Parathyroid adenoma (tissue), 2 donors: ENCODE measurements around the gene PSMC3.

Source experiments
- H2AFZ ChIP-seq: fragments of 300-600 bp; sonication (generic); one replicate; pipeline ENCODE4 v1.7.0; 2017; ENCODE audit warnings: antibody characterized with exemption, mild to moderate bottlenecking
- H3K27ac ChIP-seq: fragments of 300-600 bp; sonication (generic); one replicate; pipeline ENCODE4 v1.7.0; 2017
- H3K27me3 ChIP-seq: fragments of 300-600 bp; sonication (generic); one replicate; pipeline ENCODE4 v1.7.0; 2017; ENCODE audit warnings: low read length; ENCODE audit not compliant: control insufficient read depth, insufficient read depth
- H3K36me3 ChIP-seq: fragments of 300-600 bp; sonication (generic); one replicate; pipeline ENCODE4 v1.7.0; 2017; ENCODE audit warnings: low read length; ENCODE audit not compliant: control insufficient read depth, insufficient read depth
- H3K4me1 ChIP-seq: fragments of 300-600 bp; sonication (generic); one replicate; pipeline ENCODE4 v1.7.0; 2017; ENCODE audit warnings: control low read depth
- H3K4me2 ChIP-seq: fragments of 300-600 bp; sonication (generic); one replicate; pipeline ENCODE4 v1.7.0; 2017; ENCODE audit warnings: low read length
- H3K4me3 ChIP-seq: fragments of 300-600 bp; sonication (generic); one replicate; pipeline ENCODE4 v1.7.0; 2017; ENCODE audit warnings: low read depth, low read length
- H3K79me2 ChIP-seq: fragments of 300-600 bp; sonication (generic); one replicate; pipeline ENCODE4 v1.7.0; 2017; ENCODE audit warnings: control low read depth
- H3K9ac ChIP-seq: fragments of 300-600 bp; sonication (generic); one replicate; pipeline ENCODE4 v1.7.0; 2017; ENCODE audit warnings: mild to moderate bottlenecking
- H3K9me3 ChIP-seq: fragments of 300-600 bp; sonication (generic); one replicate; pipeline ENCODE4 v1.7.0; 2017; ENCODE audit warnings: low read length; ENCODE audit not compliant: control insufficient read depth
- CTCF ChIP-seq: fragments of 300-600 bp; sonication (generic); IDR thresholded peaks from one replicate; pipeline ENCODE4 v1.7.0; 2017; ENCODE audit warnings: antibody characterized with exemption, mild to moderate bottlenecking
- donor health status: primary hyperparathyroidism.

PSMC3 gene

GRCh38 chr11:47403135-47403534 is 23.1 kb downstream of the PSMC3 start:
- no peak for TF ChIP-seq CTCF
- H3K9ac ChIP-seq = no peak overlapping the region
- no peak overlapping the region for H3K4me3 ChIP-seq
- H2AFZ ChIP-seq = no peak overlapping the region
- no peak overlapping the region for H3K4me2 ChIP-seq
- no peaks in the 10 kb centered on the region for H3K27me3 ChIP-seq
- H3K79me2 ChIP-seq = no peaks in the 10 kb centered on the region
- no peaks in the 10 kb centered on the region for H3K36me3 ChIP-seq
- H3K27ac ChIP-seq = no peak overlapping the region
- H3K4me1 ChIP-seq = peaks cover 20% of the 10 kb centered on the region
- no peaks in the 10 kb centered on the region for H3K9me3 ChIP-seq

- no peak for TF ChIP-seq CTCF
- peak overlapping the region; percentile 84 for H3K27ac ChIP-seq
- no peaks in the 10 kb centered on the region for H3K79me2 ChIP-seq
These were observed 25.4 kb downstream of the PSMC3 start for GRCh38 chr11:47400768-47401279.

GRCh38 chr11:47399860-47400767 is 26.1 kb downstream of the PSMC3 start:
- peak overlapping the region; percentile 22 for H3K4me3 ChIP-seq
- no peak overlapping the region for H3K9ac ChIP-seq
- no peaks in the 10 kb centered on the region for H3K9me3 ChIP-seq
- H3K27ac ChIP-seq = peak overlapping the region; percentile 84
- no peaks in the 10 kb centered on the region for H3K36me3 ChIP-seq
- no peaks in the 10 kb centered on the region for H3K79me2 ChIP-seq
- peaks cover 11% of the 10 kb centered on the region for H3K4me1 ChIP-seq
- TF ChIP-seq CTCF = no peak
- H3K27me3 ChIP-seq = no peaks in the 10 kb centered on the region
- H2AFZ ChIP-seq = peak overlapping the region; percentile 81
- peak overlapping the region; percentile 67 for H3K4me2 ChIP-seq

More at GRCh38 chr11:47400768-47401279, 25.4 kb downstream of the PSMC3 start:
- Histone ChIP-seq H3K4me3 (no peak overlapping the region), H3K9me3 (no peaks in the 10 kb centered on the region), H3K36me3 (no peaks in the 10 kb centered on the region), H3K9ac (no peak overlapping the region), H2AFZ (peak overlapping the region; percentile 81), H3K4me1 (peaks cover 11% of the 10 kb centered on the region), H3K27me3 (no peaks in the 10 kb centered on the region), H3K4me2 (peak overlapping the region; percentile 67)

GRCh38 chr11:47398551-47398950 is 27.7 kb downstream of the PSMC3 start:
- TF ChIP-seq CTCF = no peak
- Histone ChIP-seq H3K36me3 (no peaks in the 10 kb centered on the region), H3K4me2 (no peak overlapping the region), H3K4me1 (peaks cover 11% of the 10 kb centered on the region), H3K27ac (no peak overlapping the region), H3K27me3 (no peaks in the 10 kb centered on the region), H3K4me3 (no peak overlapping the region), H3K9ac (no peak overlapping the region), H3K9me3 (no peaks in the 10 kb centered on the region), H2AFZ (no peak overlapping the region), H3K79me2 (no peaks in the 10 kb centered on the region)
